T-helper 1 cell (primary cell): Measurements from ENCODE around the gene NLGN1.

Source experiments
- DNase-seq, 5 donors: peaks; one replicate each; pipeline ENCODE4 v3.0.0-alpha.2; 2012 to 2020

The NLGN1 gene

DNA sequence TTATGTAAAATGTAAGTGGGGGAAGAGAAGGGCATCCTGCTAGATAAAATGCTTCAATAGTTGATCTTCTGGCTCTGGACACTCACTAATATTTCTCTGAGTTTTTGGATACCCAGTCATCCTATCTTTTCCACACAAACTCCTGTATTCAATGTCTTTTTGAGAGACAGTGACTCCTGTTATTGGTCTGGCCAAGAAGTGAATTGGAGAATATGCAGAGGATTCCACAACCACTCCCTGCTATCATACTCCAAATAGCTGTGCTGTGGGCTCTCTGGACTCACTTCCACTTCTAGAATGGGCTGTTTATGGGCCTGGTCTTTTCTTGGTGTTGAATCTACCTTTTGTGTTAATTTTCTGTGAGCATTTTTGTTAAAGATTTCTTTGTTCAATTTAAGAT is 376.8 kb downstream of the NLGN1 start:
- no peak for DNase-seq

DNA sequence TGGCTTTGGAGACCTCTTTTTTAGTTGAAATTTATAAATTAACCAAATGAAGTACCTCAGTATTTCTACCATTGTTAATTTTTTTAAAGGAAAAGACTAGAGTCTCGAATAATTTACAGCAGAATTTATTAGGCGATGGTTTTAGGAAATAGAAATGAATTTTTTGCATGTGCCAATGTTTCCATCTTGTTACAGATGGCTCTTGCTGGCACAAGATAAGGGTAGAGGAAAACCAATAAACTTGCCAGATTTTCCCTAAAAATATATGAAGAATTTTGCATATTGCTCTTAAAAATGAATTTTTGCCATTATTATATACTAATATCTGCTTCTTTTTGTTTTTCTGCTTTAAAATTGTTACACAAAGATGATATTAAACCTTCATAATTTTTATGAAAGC is 380.7 kb downstream of the NLGN1 start:
- DNase-seq: no peak

DNA sequence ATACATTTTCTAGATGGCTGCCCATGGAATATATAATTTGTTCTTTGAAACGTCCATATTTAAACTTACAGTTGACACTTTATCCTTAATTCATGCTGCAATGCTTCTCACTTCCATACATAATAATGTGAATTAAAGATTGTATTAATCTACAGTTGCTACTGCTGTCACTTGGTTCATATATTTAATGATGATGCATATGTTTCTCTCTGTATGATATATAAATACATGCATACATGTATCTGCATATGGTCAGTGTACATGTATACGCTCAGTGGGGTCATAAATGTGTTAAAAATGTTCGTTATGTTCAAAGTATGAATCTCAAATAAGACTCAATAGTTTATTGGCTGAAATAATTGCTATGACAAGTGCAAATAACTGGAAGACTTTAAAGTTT is 382.5 kb downstream of the NLGN1 start:
- no peak for DNase-seq

DNA sequence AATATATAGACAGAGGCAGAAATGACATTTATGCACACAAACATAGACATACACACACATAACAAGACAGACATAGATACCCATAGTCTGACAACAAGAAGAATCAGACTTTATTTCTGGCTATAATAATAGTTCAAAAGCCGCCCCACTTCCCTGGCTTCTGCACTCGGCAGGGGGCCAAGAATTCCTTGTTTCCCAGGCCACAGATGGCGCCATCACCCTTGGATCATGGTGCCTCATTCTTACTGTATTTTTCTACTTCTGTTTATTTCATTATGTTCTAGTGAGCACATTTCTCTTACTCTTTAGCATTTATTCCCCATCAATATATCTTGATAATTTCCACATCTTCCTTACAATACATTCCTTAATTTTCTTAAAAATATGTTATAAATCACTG is 387.5 kb downstream of the NLGN1 start:
- no peak for DNase-seq

DNA sequence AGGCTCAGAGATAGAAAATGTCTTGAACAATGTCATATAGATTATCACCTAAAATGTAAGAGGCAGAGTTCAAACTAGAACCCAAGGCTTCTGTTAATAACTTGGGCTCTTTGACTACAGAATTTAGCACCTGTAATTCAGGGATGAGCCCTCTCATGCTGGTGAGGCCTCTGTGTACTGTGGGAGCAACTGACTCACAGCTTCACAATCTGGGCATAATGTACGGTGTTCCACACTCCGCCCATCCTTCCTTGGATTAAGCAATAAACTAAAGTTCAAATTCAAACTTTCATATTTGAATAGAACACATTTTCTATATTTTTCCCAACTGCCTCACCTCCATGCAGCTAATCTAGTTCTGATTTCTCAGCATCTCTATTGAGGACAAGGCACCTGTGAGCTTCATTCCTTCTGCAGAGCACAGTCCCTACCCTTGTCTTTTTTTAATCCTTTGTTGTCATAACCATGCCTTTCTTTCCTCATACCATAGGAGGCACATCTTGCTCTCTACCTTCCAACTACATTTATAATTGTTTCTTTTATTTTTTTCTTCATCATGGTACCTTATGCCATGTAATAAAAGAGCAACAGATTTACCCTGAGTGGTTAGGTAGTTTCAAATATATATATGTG is 392.1 kb downstream of the NLGN1 start:
- no peak for DNase-seq

DNA sequence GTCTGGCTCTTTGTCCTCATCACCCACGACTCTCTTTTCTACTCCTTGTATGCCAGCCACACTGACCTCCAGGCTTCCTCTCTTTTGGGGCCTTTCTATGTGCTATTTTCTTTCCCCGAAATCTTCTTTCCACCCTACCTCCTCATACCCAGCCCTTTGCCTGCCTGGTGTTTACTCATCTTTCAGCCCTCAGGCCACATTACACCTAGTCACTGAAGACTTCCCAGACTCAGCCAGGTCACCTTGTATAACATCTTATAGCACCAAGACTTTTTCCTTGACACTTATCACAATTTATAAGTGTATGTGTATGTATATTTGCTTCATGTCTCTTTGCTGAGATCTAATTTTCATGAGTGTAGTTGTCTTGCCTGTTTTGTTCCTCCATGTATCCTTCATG is 396.4 kb downstream of the NLGN1 start:
- DNase-seq: no peak

DNA sequence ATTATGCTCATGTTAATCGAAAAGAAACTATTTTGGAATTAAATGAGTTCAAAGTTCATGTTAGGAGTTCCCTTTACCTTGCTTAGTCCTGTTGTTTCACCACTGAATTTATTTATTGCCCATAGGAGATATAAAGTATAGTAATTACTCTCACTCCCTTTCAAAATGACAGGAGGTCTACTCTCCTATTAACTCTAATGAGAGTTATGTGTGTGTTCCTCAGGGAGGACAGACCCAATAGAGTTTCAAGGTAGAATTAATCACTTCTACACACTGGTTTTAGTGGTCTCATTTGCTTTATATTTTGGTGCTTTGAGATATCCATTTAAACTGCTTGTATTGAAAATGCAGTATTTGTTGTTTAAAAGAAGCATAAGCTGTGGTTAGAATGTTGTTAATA is 398.9 kb downstream of the NLGN1 start:
- DNase-seq: no peak

DNA sequence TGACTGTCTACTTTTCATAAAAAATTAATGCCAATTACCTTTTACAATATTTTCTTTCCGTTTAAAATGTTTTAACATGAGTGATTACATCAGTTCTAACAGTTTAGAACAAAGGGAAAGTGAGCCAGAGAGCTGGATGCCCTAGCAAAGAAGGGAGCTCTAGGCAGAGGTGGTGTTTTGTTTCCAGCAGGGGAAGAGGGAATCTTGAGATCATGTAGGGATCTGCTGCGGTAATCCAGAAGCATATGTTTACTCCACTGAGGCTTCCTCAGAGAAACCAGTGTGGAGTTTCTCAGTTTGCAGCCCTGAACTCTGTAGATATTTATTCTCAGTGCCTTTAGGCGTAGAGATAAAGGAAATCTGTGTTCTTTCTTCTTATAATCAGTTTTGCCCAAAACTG is 399.3 kb downstream of the NLGN1 start:
- DNase-seq: no peak

DNA sequence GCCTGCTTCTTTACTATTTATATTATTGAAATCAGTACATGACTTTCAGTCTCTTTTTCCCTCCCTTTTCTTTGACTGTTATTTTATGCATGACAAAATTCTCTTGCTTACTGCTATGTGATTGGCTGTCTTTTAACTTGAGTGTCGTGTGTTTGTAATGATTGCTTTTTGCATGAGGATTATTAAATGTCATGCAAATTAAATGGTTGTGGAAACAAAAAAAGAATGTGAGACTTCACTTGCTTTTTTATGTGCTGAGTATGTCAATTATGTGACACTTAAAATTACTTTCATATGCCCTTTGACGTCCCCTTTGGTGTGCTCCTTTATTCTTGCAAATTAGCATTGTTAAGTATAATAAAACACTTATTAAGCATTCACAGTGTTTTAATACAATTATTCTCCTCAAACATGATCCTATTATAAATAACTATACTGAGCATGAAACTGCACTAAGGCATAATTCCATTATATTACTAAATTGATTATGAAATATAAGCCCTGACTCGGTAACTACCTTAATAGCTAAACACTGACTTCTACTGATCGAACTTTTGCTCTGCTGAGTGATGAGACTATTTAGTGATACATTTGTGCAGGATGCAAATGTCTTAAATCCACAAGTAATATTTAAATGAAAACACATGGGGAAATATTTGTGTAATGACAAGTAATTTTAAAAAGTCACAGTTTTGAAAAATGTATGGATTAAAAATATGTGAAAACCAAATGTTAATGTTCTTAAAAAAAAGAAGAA is 401.7 kb downstream of the NLGN1 start:
- no peak for DNase-seq

DNA sequence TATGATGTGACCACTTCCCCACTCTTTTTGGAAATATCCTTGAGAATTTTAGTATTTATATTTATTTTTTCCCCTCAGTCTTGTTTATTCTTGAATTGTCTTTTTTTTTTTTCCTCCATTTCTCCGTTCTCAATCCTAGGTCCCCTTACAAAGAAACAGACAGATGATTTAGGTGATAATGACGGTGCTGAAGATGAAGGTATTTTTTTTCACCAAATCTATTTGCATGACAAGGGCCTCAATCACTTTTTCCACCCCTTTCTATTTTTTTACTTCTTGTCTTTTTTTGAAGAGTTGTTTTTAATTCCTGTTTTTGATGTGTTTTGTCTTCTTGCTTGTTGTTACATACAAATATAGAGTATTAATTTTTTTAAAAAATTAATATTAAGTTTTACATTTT is 402.6 kb downstream of the NLGN1 start:
- DNase-seq: no peak

DNA sequence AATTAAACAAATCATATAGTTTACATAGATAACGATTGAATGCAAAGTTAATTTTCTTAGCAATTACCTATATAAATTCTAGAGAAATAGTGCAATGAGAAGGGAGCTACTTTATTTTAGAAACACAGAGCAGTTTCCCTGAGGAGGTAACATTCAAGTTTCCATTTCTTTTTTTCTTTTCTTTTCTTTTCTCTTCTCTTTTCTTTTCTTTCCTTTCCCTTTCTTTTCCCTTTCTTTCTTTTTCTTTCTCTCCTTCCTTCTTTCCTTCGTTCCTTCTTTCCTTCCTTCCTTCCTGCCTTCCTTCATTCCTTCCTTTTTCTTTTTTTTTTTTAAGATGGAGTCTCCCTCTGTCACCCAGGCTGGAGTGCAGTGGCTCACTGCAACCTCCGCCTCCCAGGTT is 417.3 kb downstream of the NLGN1 start:
- DNase-seq: no peak

DNA sequence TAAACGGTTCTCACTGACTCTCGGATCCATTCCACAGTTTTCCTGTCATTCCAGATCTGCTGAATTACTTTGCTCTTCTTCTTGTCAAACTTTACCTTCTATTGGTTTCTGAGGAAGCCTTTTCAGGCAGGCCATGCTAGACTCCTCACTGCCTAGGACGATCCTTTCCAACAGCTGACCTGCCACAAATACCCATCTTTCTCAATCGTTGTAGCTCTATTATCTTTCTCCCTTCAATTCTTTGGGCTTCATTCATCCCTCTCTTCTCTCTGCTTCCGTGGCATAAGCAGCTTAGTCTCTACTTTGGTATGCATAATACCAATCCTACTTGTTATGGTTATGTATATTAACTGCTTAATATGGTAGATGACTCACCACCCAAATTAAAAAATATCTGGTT is 421.8 kb downstream of the NLGN1 start:
- no peak for DNase-seq

DNA sequence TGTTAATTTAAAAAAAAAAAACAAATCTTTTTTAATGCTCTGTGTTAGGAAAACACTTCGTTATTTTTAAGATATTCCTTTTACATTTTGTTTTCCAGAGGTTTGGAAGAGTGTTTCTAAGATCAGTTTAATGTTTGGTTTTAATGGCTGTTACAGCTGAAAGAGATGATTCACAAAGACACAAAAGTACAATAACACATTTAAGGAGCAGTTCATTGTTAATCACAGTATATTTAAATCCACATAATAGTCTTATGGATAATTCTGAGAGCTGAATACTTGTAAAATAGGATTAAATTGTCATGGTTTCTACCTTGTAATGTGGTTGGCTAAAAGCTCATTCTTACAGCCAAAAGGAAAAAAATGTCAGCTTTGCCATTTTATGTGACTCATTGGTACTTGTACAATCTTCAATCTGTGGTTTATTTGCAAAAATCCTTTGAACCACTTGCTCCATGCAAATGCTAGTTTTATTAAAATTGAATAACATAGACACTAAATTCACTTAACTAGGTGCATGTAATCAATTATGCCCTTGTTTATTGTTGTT is 426.4 kb downstream of the NLGN1 start:
- DNase-seq: no peak

DNA sequence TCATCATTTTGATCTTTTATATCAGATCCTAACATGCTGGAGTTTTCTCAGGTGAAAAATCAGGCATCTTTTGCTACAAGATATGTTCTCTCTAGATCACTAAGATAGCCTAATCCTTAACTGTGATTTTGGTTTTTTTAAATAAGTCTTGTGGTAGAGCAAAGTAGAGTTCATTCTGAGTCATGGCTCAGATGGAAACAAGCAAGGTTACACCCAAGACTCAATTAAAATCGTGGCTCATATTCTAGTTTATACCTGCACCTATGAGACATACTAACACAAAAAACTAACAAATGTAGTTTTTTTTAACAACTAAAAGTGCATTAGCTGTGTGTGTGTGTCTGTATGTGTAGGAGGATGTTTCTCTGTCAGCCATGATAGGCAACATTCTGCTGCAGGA is 428.2 kb downstream of the NLGN1 start:
- no peak for DNase-seq

DNA sequence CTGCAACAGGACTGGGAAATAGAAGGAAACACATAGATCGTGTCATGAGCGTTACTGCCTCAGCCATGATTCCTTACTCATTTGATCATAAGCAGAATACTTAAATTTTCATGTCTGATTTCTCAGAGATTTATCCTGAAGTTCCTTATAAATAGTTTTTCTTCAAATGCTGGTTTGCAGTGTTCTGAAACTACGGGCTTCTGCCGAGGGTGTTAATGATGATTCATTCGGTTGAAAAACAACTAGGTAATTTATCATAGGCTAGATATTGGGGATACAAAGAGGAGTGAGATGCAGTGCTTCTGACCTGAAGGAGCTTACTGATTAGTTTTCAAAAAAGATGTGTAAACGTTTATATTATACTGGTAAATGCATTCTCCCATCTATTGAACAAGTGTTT is 428.9 kb downstream of the NLGN1 start:
- DNase-seq: no peak

DNA sequence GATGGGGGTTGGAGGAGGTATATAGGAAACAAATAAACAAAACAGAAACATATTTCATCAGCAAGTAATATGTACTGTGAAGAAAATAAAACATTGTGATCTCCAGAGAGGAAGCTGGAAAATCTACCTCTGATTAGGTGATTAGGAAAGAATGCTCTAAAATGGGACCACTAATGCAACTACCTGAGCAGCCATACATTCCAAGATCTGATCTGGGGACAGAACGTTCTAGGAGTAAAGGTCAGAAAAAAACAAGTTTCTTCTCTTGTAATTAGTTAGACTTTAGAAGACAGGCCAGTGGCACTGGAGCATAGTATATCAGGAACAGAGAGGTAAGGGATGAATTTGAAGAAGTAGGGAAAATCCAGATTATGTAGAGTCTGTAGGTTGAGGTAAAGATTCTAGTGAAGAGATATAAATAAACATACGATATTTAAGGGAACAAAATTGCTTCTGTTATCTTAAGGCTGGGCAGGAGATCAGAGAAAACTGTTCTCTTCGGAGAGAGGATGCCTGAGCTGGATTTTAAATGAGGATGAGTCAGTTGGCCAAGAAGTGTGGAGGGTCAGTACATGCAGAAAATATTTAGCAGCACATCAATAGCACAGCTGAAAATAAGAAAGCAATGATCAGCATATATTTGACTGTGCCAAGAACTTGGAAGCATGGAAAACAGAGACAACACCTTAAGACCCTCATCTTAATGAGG is 429.5 kb downstream of the NLGN1 start:
- DNase-seq: no peak

DNA sequence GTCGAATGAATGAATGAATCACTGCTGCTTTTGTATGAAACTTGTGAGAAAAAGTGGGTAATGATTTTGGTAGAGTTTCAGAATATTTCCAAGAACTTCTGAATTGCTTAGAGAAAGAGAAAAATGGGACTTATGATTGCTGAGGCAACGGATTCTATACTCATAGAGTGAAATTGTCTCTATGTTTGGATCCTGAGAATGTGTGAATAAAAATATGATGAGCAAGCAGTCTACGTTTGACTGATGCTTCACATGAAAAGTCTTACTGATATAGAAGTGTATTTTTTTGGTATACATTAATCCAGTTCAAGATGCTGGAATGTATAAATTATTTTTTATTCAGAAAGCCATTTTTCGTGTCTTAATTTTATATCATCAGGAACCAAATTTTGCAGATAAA is 441.1 kb downstream of the NLGN1 start:
- no peak for DNase-seq

DNA sequence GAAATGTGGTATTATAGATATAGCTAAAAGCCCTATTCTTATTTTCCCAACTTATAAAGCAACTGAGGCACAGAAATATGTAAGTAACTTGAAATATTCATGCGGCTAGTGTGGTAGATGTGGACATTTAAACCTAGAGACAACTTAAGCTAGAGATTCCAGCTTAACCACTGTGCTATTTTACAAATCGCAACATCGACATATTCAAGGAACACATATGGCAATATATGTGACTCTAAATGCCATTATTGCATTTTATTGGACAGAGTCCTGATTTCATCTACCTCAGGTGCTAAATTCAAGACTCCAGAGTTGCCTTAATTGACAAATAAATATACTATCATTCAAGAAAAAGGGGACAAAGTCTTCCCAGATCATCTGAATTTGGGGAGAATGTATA is 442.3 kb downstream of the NLGN1 start:
- no peak for DNase-seq

DNA sequence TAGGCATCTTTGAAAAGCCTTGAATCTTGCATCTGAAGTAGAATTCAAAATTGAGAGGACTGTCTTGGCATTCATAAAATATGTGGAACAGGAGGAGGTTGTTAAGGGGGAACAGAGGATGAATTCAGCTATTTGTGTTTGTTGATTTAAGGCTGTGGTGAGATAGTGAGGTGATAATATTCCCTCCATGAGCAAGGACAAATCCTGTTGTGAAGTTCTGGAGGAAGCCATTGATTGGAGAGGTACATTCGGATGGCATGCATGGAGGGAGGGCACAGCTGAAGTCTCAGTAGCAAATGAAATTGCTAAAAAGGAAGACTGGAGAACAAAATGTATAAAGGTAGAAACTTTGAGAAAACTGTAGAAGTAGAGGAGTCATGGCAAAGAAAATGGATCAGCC is 443.8 kb downstream of the NLGN1 start:
- no peak for DNase-seq

DNA sequence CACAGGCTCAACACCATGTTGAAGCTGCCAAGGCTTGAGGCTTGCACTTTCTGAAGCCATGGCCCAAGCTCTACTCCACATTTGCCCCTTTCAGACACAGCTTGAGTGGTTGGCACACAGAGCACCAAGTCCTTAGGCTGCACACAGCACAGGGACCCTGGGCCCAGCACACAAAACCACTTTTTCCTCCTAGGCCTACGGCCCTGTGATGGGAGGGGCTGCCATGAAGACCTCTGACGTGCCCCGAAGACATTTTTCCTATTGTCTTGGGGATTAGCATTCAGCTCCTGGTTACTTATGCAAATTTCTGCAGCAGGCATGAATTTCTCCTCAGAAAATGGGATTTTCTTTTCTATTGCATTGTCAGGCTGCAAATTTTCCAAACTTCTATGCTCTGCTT is 445.5 kb downstream of the NLGN1 start:
- no peak for DNase-seq

DNA sequence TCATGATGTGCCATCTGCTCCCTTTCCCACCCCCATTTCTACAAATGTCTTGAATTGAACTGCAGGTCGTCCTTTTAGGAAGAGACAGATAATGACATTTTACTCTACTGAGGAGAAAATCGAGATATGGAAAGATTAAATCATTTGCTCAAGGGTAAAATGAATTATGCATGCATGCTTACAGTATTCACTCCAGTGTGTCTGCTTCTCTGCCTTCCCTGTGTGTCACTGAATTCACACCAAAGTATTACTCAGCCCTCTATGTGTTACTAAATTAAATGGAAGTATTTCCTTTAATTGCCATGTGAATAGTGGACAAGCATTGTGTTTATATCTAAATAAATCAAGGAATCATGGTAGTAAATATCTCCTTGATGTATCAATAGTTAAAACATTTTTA is 449.0 kb downstream of the NLGN1 start:
- no peak for DNase-seq

DNA sequence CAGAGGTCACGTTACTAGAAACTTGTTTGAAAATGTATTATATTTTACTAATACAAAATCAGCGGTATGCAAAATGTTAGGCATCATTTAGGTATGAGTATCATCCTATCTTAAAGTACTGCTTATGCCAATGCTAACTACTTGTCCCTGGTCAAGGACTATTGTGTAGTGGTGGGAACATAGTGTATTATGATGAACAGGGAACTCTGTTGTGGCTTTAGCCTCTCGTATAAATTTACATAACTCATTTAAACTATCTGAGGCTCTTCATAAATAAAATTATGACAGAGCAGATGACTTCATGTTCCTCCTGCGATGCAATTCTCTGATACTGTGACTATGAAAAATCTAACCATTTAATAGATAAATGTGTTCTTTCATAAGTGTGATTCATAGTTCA is 451.9 kb downstream of the NLGN1 start:
- DNase-seq: no peak

DNA sequence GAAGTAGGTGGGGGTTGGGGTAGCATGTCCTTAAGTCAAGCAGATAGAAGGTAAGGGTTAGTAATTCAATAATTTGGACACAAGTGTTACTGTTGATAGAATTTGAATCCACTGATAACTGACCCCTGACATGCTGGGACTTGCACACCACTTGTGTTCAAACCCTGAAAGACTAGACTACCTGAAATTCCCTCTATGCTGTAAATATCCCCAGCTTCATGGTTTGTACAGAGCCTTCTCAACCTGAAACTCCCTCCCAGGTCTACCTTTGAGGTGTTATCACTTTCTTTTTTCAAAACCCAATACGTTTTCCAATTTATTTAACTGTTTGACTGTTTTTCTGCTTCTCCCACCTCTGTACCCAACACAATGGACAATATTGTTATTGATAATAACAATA is 459.6 kb downstream of the NLGN1 start:
- DNase-seq: no peak

DNA sequence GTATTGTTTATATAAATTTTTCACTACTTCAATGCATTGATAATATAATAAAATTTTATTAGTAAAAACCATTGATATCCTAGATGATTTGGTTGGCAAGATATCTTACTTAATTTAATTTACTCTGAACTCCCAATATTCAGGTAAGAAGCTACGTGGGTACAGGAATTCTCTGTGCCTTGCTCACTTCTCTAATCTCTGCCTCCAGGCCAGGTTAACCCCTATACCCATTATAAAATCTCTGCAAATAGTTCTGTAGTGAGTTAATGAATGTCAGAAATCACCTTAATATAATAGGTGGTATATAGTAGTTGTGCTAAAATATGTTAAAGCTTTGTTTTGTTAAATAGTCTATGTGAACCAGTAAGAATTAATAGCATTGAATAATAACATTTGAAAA is 465.2 kb downstream of the NLGN1 start:
- DNase-seq: no peak
